ENCODE results near the gene IQGAP3.

The IQGAP3 gene

DNA sequence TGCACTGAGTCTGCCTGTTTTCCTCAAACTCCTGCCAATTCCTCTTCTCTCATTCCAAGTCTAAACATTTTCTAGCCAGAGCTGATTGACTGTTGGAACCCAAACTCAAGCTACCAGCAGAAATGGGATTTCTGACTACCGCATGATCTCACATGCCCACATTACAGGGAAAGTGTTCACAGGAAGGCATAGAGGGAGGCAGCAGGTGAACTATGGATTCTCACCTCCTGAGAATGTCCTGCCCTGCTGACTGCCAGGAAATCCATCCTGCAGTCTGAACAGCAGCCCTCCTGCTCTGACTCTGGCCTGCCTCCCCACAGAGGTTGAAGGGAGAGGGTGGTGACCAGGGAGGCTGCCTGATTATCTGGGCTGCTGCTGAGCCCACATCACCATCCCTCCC, 22.5 kb downstream of the IQGAP3 start:
- H3K4me3 ChIP-seq (ENCODE audit: low read depth, low read length) = no peak overlapping the region
- DNase-seq (ENCODE audit: low read depth) = no peak
- TF ChIP-seq, protein P1, sequence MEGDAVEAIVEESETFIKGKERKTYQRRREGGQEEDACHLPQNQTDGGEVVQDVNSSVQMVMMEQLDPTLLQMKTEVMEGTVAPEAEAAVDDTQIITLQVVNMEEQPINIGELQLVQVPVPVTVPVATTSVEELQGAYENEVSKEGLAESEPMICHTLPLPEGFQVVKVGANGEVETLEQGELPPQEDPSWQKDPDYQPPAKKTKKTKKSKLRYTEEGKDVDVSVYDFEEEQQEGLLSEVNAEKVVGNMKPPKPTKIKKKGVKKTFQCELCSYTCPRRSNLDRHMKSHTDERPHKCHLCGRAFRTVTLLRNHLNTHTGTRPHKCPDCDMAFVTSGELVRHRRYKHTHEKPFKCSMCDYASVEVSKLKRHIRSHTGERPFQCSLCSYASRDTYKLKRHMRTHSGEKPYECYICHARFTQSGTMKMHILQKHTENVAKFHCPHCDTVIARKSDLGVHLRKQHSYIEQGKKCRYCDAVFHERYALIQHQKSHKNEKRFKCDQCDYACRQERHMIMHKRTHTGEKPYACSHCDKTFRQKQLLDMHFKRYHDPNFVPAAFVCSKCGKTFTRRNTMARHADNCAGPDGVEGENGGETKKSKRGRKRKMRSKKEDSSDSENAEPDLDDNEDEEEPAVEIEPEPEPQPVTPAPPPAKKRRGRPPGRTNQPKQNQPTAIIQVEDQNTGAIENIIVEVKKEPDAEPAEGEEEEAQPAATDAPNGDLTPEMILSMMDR (IDR thresholded peaks at IDR 0.05; ENCODE audit: low read depth, low read length, missing control alignments) = no peak

DNA sequence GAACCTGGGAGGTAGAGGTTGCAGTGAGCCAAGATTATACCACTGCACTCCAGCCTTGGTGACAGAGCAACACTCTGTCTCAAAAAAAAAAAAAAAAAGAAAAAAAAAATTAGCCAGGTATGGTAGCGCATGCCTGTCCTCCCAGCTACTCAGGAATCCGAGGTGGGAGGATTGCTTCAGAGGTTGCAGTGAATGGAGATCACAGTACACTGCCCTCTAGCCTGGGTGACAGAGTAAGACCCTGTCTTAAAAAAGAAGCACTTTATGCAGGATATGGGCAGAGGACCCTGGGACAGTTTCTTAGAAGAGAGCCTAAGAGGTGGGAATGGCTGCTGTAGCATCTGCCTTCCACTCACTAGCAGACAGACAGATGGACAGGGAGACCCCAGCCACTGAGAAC, 23.0 kb downstream of the IQGAP3 start:
- TF ChIP-seq, protein P1 (IDR thresholded peaks at IDR 0.05; ENCODE audit: low read depth, low read length, missing control alignments) = no peak
- no peak for DNase-seq (ENCODE audit: low read depth)
- H3K4me3 ChIP-seq (ENCODE audit: low read depth, low read length) = no peak overlapping the region

DNA sequence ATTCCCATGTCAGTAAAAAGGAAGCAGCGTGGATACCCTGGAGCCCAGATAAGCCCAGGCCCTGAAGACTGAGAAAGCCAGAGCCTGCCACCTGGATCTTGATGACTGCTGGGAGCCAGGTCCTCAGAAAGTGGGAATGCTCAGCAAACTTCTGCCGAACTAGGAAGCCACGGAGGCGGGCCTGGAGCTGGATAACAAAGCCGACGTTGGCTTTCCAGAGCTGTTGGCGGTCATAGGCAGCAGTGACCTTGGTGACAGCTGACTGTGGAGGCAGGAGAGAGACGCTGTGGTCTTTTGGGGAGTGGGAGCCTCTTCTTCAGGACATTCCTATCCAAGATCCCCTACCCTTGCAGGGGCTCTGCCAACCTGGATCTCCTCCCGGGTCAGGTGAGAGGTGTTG, 24.4 kb downstream of the IQGAP3 start:
- TF ChIP-seq, protein P1 (IDR thresholded peaks at IDR 0.05; ENCODE audit: low read depth, low read length, missing control alignments) = no peak
- no peak overlapping the region for H3K4me3 ChIP-seq (ENCODE audit: low read depth, low read length)
- DNase-seq (ENCODE audit: low read depth) = no peak

DNA sequence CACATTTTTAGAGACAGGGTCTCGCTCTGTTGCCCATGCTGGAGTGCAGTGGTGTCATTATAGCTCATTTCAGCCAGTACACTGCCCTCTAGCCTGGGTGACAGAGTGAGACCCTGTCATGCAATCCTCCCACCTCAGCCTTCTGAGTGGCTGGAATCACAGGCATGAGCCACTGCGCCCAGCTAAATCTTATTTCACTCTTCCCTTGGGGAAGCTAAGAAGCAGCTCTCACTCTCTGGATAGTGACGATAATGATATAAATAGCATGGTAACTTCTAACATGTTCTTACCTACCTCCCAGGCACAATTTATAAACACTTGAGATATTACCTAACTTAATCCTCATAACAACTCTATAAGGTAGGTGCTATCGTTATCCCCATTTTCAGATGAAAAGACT, 24.9 kb downstream of the IQGAP3 start:
- TF ChIP-seq, protein P1 (IDR thresholded peaks at IDR 0.05; ENCODE audit: low read depth, low read length, missing control alignments) = no peak
- H3K4me3 ChIP-seq (ENCODE audit: low read depth, low read length) = no peak overlapping the region
- no peak for DNase-seq (ENCODE audit: low read depth)

DNA sequence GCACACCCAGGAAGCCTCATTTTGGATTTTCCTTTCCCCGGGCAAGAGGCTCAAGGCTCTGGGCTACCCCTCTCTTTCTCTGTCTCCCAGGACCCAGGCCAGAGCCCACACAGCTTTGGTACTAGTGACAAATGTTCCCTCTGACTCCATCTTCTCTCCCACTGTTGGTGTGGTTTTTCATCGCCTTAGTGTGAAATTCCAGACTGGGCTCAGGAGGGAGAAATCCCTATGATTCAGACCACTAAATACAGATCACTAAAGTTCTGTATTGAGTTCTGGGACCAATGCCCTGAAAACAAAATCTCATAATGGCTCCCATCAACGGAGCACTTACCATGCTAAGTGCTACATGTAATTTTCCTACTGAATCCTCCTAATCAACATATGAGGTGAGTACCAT, 26.1 kb downstream of the IQGAP3 start:
- no peak overlapping the region for H3K4me3 ChIP-seq (ENCODE audit: low read depth, low read length)
- TF ChIP-seq, protein P1 (IDR thresholded peaks at IDR 0.05; ENCODE audit: low read depth, low read length, missing control alignments) = no peak
- DNase-seq (ENCODE audit: low read depth) = no peak

DNA sequence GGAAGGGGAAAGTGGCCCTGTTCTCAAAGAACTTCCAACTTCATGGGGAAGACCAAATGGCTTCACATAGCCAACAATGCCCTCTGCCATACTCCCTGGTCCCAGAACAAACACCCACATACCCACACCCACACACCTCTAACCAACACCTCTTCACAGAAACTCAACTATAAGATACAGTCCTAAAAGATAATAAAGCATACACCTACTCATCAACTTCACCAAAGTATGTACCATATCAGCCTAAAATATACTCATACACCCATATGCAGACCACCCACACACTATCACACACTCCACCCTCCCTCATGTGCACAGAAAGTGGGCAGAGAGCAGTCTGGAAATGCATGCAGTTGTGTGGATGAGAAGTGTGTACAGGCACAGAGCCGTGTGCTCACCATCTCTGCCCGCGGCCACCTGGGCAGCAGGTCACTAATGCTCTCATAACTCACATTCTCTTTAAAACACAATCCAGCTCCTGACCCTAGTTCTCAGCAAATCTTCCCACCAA, 27.7 kb downstream of the IQGAP3 start:
- DNase-seq (ENCODE audit: low read depth) = no peak
- no peak overlapping the region for H3K4me3 ChIP-seq (ENCODE audit: low read depth, low read length)

DNA sequence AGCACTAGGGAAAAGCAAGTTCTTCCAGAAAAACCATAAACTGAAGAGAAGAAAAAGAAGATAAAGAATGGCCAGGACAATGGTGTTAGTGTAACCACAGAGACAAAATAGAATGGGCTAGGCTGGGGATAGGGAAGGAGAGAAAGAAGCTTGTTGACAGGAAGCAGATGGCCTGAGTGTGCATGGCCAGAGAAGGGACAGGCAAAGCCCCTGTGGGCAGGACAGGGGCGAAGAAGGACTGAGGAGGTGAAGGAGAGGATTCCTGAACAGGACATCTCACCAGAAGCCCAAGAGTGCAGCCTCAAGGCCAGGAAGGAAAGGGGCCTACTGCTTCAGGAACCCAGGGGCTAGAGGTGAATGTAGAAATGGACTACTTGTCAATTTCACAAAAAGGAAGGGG, 29.3 kb downstream of the IQGAP3 start:
- TF ChIP-seq, protein P1 (IDR thresholded peaks at IDR 0.05; ENCODE audit: low read depth, low read length, missing control alignments) = no peak
- H3K4me3 ChIP-seq (ENCODE audit: low read depth, low read length) = no peak overlapping the region
- no peak for DNase-seq (ENCODE audit: low read depth)

More for the DNA sequence above, 27.7 kb downstream of the IQGAP3 start:
- TF ChIP-seq, protein P1 (IDR thresholded peaks at IDR 0.05; ENCODE audit: low read depth, low read length, missing control alignments) = no peak

Measured in GM12864 (cell line).